HT1080 (cell line): ENCODE results near the gene USP20. TPM values are rescaled to one million over a fixed set of nuclear protein-coding genes. Genes with fewer than 3 reads are reported as not detected.
"Not testable (repeated sequence)": the region's sequence is repeated elsewhere in the genome, so short reads cannot be mapped to it uniquely, and the experiment has no call there.

Experiments
- DNase-seq: peaks from one replicate; pipeline ENCODE4 v3.0.0-alpha.2; 2015; ENCODE audit warnings: low read depth
- polyA plus RNA-seq, 2 experiments: library from polyadenylated mRNA; depleted of rRNA; stranded (reverse); fragments of >200 nt; gene quantifications; 2 replicates each; pipeline ENCODE4 v1.2.3, GENCODE V29; 2015
- total RNA-seq: library from RNA; depleted of rRNA; stranded (reverse); fragments of >200 nt; shearing (Covaris generic); gene quantifications from 2 replicates; pipeline ENCODE4 v1.2.3, GENCODE V29; 2014; rRNA removed

The USP20 gene
- total RNA-seq: 5.9 and 7.5 TPM in 2 replicates
- 11.2 and 15.2 TPM in 2 replicates for polyA plus RNA-seq (2015; cell fraction: cytosol; rRNA removed)
- polyA plus RNA-seq (2015; cell fraction: nucleus; rRNA removed): 48.2 and 51.1 TPM in 2 replicates

DNA sequence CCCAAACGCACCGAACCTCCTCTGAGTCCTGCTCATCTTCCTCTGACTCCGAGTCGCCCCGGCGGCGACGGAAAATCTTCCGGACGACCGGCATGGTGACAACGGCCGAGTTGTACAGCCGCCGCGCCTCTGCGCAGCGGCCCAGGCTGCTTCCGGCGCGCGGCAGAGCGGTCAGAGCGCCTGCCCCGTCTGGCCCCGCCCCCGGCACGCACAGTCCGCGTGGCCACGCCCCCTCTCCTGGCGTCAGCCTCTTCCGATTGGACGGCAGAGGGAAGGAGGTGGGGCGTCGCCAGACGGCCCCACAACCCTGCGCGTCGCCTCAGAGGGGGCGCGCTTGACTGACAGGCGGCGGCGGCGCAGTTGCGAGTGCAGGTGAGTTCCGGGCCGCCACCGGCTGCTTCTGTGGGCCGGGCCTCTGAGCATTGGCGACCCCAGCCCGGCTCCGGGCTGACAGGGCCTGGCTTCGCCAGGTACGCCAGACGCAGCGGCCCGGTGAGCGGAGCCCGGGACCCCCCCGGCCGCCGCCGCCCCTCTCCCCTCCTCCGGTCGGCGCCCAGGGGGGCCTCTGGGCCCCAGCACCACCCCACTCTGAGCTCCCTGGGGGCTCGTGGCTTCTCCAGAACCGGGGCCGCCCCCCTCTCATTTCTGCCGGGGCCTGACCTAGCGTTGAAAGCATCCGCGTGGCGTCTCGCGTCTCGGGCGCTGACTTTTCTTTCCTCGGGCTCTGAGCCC lies at the start of gene USP20, which contains the start of gene C9orf78:
USP20 (plus strand) TSS at position 331 of the 732 bp plus-strand sequence. CDS start 17,098 bp downstream, outside the sequence.
C9orf78 (minus strand) TSS at position 148 of the 732 bp plus-strand sequence; CDS start at position 94, 54 bp downstream.
- DNase-seq: peak; percentile 88

DNA sequence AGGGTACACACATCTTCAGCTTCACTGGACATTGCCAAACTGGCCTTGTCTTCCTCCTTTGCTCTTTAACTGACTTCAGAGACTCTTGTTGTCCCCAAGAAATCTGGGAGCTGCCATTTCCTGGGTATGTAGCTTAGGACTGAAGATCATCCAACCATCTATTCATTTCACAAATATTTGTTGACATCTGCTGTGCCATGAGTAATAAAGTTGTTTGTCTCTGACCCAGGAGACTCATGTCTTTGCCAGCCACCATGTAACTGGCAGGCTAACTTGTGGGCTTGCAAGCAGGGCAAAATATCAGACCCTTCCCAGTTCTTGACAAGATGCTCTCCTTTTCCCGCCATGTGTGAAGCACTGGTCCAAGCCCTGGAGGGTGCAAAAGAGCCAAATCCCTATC lies 49.4 kb upstream of the USP20 start:
- no peak for DNase-seq

DNA sequence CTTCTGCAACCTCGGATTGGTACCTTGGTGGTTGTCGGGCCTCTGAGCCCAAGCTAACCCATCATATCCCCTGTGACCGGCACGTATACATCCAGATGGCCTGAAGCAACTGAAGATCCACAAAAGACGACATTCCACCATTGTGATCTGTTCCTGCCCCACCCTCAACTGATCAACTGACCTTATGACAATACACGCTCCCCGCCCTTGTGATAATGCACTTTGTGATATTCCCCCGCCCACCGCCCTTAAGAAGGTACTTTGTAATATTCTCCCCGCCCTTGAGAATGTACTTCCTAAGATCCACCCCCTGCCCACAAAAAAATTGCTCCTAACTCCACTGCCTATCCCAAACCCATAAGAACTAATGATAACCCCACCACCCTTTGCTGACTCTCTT lies 48.8 kb upstream of the USP20 start:
- no peak for DNase-seq

DNA sequence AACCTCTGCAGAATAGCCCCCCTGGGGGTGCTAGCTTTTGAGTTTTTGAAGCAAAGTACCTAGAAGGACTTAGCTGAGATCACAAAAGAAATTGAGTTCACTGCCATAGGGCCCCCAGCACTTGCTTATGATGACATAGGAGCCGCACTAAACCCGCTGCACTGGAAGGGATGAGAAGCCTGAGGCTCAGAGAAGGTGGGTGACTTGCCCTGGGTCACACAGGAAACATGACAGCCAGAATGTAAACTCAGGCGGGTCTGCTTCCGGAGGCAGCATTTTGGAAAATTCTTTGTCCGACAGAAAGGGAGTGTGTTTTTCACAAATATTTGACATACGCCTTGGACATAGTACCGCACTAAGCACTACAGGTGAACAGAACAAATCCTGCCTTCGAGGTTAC lies 40.7 kb upstream of the USP20 start:
- no peak for DNase-seq

DNA sequence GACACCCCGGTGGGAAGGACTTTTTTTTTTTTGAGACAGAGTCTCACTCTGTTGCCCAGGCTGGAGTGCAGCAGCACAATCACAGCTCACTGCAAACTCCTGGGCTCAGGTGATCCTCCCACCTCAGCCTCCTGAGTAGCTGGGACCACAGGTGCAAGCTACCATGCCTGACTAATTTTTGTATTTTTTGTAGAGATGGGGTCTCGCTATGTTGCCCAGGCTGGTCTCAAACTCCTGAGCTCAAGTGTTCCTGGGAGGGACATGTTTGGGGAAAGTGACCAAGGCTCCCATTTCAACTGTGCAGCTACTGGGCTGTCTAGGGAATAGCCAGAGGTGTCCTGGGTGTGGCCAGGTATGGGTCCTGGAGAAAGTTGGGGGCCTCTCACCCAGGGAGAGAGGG lies 39.2 kb upstream of the USP20 start:
- DNase-seq: not testable (repeated sequence)

DNA sequence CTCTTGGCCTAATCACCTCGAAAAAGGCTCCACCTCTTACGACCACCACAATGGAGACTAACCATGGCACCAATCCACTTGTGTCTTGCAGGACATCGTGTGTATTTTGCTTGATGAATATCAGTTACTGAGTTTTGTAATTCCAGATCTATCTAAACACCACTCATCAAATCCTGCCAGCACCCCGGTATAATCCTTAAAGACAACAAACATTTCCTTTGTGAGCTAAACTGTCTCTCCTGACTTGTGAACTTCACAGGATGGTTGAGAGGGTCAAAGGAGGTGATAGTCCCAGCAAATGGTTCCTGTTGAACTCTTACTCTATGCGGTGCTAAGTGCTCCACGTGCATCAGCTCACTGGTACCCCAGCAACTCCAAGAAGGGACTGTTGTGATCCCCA lies 36.3 kb upstream of the USP20 start:
- DNase-seq: no peak

DNA sequence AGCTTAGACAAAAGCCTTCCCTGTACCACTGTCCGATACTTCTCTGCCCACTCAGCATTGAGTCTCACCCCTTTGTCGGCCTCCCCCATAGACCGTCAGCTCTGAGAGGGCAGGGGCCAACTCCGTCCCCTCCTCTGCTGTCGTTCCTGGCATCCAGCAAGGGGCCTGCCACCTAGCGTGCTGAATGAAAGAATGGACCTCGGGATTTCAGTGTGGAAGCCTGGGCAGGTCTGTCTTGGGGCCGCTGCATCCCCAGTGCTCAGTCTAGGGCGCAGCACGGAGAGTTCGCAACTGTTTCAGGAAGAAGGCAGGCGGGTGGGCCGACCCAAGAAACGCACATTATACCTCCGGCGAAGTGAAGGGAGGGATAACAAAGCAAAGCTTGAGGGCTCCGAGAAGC lies 33.8 kb upstream of the USP20 start:
- DNase-seq: no peak

DNA sequence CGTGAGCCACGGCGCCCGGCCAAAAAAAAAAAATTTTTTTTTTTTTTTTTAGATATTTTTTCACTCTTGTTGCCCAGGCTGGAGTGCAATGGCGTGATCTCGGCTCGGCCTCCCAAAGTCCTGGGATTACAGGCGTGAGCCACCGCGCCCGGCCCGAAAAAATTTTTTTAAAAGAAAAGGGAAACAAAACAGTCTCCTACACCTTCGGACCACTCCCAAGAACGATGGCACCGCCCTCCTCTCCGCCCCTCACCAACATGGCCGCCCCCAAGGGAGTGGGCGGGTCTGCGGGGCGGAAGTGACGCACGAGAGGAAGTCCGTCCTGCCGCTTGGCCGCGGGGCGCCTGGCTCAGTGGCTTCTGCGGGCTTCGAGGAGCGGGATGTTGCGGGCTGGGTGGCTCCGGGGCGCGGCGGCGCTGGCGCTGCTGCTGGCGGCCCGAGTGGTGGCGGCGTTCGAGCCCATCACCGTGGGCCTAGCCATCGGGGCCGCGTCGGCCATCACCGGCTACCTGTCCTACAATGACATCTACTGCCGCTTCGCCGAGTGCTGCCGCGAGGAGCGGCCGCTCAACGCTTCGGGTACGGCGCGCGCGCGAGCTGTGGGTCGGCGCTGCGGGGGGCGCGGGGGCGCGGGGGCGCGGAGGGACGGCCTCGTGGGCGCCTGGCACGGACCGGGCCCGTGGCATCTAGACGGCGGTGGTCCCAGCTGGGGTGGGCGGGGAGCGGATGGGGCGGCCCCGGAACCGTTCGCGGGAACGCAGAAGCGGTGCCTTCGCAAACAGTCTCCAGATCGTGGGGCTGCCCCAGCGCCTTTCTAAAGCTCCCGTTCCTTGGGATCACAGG lies 32.2 kb upstream of the USP20 start, which contains the start of gene TOR1B:
TOR1B (plus strand) TSS at position 352 of the 843 bp plus-strand sequence; CDS start at position 381, 29 bp downstream.
- DNase-seq: peak; percentile 93

DNA sequence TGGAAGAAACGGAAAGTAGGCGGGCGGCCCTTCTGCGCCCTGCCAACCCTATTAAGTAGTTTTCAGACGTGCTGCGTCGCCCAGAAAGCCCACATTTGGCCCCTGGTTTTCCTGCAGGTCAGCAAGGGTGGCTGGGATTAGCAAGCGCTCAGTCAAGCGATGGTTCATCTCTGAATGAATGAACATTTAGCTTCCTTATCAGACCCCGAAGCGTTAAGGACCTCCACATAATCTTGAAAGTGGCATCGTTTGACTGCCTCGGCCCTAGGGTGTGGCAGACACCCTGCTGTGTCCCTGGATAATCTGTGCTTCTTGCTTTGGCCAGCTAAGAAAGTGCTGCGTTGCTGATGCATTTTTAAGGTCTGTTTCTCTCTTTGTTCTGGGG lies 31.6 kb upstream of the USP20 start:
- DNase-seq: no peak

DNA sequence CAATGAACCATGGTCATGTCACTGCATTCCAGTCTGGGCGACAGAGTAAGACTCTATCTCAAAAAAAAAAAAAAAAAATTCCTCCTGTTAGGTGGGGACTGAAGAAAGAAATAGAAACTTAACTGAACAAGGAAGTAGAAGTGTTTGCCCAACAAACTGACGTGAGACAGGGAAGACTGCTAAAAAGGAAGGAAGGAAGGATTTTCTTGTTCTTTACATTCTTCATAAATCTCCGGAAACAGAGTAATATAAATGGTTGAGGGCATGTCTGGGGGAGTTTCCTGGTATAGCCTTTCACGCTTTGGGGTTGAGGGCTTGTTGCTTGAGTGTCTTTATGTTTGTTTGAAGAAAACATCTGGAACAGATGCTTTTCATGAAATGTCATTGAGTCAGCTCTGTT lies 29.2 kb upstream of the USP20 start:
- DNase-seq: no peak

DNA sequence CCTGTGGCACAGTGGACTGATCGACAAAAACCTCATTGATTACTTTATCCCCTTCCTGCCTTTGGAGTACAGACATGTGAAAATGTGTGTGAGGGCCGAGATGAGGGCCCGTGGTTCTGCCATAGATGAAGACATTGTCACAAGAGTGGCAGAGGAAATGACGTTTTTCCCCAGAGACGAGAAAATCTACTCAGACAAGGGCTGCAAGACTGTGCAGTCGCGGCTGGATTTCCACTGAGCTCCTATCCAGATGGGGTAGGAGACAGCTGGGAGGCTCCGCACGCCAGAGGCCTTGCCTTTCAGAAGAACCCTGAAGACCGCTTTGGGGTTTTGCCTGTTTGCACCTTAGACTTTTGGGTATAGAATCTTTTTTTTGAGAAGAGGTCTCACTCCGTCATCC lies 25.9 kb upstream of the USP20 start:
- no peak for DNase-seq

DNA sequence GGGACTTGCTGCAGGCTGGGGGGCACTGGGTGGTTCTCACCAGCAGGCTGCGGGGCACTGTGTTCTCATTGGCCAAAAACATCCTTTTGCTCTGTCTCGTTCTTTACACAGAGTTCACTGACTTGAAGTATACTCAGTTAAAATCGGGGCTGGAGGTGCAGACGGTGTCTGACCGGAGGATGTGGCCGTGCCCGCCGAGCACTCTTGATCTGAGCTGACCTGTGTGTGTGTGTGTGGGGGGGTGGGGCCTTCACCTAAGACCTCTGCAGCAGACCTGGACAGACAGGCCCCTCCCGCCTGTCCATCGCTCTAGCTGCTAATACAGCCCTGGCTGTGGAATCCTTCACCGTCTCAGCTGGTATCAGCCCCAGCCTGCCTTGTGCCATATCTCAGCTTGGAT lies 25.1 kb upstream of the USP20 start:
- no peak for DNase-seq

DNA sequence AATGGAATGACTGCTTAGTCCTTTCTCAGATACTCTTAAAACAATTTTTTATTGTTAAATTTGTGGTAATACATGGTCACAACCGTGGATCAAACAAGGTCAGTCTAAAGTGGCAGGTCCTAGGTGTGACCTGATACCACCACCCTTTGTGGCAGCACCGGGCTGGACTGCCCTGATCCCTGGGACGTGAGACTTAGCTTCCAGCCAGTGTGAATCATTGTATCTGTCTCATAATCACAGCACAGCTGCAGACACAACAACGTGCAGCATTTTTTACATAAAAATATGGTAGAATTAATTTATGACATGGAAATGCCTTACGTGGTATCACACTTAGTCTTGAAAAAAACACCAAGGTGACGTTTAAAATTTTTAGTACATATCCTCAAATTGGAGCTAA lies 24.5 kb upstream of the USP20 start:
- no peak for DNase-seq

DNA sequence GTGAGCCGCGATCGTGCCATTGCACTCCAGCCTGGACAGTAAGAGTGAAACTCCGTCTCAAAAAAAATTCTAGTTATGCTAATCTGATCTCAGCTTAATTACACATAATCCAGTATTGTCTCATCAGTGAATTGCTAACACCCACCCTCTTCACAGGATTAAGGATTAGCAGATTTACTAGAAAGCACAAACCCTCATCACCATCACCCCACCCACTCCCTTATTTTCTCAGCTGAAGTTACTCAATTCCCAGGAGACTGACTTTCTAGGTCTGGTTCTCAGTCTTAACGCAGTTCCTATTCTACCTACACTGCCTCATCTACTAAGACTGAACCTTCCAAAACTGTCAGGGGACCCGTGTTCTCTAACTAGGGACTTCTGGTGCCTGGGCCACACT lies 23.3 kb upstream of the USP20 start:
- DNase-seq: no peak

DNA sequence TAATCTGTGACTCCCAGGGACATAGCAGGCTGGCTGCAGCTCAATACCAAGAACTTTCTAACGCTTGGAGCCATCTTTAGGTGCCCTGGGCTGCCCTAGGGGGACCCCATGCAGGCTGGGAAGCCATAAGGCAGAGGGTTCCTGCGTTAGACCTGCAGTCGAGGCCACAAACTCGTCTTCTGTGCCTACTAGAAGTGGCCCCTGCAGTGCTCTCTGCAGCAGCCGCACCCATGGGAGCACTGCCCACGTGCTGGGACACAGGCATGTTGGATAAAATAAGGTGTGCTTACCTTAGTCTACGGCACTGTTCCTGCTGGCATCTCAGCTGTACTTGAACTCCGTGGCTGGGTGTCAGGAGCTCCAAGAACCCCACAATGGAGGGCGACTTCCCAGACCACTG lies 22.9 kb upstream of the USP20 start:
- DNase-seq: no peak

DNA sequence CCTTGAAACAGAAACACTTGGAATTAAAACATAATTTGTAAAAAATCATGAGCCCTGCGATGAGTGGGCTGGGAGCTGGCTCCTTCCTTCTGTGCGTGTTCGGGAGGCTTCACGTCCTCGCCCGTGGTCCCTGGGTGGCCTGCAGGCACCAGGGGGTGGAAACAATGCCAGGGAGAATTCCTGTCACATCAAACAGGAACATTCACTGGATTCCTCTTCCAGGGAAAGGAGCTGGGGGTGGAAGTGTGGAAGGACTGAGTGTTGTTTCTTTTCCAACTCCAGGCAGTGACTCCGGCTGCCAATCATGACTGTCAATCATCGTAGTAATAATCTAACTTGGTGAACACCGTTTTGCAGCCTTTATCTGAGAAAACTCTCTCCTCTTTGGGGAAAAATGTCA lies 21.6 kb upstream of the USP20 start:
- no peak for DNase-seq

DNA sequence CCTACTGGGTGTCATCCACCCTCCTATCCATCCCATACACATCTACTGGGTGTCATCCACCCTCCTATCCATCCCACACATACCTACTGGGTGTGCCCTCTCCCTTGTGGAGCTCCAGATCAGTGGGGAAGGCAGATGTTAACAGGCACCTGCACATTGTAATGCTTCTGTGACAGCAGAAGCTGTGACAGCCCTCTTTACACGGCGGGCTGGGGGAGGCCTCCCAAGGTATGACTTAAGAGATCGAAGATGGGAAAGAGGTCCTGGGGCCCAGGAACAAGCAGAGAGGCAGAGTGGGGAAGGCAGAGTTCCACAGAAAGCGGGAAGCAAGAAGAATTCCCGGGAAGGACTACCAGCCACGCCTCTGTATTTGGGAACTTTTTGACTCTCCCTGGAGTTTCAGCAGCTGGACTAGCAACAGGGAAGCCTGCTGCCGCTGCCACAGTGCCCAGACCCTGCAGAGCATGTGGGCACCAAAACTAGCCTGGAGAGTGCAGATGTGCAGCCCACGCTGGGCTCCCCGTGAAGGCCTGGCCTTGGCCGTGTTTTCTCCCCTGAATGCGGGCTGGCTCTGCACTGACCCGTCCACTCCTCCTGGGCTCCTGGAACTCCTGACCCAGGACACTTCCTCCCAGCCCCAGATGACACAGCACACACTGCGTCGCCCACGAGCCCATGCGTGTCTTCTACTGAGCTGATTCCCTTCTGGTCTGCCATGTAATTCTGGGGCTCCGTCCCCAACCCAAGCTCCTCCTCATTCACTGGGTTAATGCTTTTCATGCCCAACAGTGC lies 20.6 kb upstream of the USP20 start:
- no peak for DNase-seq

DNA sequence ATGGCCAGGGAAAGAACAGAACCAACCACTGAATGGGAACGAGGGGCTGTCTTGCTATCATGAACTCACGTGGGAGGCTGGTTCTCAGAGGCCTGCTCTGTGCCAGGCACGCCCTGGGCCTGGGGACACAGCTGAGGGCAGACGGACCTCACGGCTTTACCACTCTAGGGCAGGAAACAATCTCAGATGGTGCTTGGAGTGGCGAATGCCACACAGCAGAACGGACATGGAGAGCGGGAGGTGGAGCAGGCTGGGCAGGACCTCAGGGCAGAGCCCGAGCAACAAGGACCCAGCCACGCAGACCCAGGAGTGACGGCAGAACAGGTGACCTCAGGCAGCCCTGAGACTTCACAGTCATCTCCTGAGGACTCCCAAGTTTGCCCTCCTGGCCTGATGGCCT lies 20.0 kb upstream of the USP20 start:
- no peak for DNase-seq

DNA sequence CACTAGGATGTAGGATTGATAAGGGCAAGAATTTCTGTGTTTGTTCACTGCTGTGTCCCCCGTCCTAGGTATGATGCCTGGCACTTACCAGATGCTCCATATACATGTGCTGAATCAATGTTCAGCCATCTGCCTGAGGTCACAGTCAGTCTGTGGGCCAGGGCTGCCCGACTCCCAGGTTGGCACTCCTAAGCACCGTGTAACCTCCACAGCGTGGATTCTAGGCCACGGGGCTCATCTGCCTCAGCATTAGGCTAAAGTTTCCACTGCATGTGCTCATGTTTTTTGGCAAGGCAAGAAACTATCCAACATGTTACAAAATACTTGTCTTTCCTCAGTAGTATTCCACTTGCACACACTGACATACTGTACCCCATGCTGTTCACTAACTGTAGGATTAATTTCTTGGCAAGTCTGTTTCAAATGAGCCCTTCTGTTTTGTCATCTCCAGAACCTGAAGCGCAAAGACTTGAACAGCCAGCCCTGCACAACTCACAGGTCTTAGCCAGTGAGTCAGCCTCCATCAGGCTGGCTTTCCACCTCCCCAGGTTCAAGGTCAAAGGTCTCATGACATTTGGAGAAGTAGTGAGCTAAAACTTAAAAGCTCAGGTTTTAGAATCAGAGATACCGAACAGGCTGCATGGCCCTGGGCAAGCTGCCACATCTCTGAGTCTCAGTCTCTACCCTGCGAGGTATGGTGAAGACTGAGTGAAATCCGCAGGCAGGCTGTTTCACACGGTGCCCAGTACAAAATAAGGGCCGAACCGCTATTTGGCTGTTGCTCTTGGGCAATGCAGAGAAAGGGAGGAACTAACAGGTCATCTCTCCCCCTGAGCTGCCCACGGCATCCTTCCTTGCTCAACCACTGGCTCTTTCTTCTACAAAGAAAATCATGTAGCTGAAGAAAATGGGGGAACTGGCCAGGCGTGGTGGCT lies 18.5 kb upstream of the USP20 start:
- DNase-seq: no peak

DNA sequence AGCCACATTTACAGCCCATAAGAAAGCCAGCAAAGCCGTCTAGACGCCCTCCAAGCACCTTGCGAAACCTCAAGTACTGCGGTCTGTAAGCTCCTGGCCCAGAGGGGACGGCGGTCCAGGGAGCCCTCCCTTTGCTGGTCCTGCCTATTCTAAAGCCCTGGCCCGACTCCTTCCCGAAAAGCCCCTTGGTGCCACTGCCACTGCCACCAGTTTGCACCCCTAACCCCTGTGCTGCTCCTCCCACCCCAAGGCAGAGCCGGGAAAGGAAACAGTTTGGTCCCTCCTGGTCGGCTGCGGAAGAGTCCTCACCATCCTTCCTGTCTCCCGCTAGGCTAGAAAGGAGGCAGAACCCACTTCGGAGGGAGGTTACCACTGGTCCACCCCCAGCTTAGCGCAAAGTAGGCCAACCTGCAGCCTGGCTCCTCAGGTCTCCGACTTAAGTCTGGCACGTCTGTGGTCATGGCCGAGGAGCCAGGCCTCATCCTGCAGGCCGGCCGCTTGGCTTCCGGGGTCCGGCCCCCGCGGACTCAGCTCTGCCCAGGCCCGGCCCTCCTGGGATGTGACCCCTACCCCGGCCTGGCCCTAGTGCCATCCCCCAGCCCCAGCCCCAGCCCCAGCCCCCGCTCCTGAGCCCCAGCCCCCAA lies 12.2 kb upstream of the USP20 start:
- peak; percentile 28 for DNase-seq
